Parathyroid adenoma (tissue), 2 donors: ENCODE data around the gene CHIC1.

Experiments
- H2AFZ ChIP-seq: fragments of 300-600 bp; sonication (generic); one replicate; pipeline ENCODE4 v1.7.0; 2017; ENCODE audit warnings: antibody characterized with exemption, mild to moderate bottlenecking
- H3K27ac ChIP-seq: fragments of 300-600 bp; sonication (generic); one replicate; pipeline ENCODE4 v1.7.0; 2017
- H3K27me3 ChIP-seq: fragments of 300-600 bp; sonication (generic); one replicate; pipeline ENCODE4 v1.7.0; 2017; ENCODE audit warnings: low read length; ENCODE audit not compliant: control insufficient read depth, insufficient read depth
- H3K36me3 ChIP-seq: fragments of 300-600 bp; sonication (generic); one replicate; pipeline ENCODE4 v1.7.0; 2017; ENCODE audit warnings: low read length; ENCODE audit not compliant: control insufficient read depth, insufficient read depth
- H3K4me1 ChIP-seq: fragments of 300-600 bp; sonication (generic); one replicate; pipeline ENCODE4 v1.7.0; 2017; ENCODE audit warnings: control low read depth
- H3K4me2 ChIP-seq: fragments of 300-600 bp; sonication (generic); one replicate; pipeline ENCODE4 v1.7.0; 2017; ENCODE audit warnings: low read length
- H3K4me3 ChIP-seq: fragments of 300-600 bp; sonication (generic); one replicate; pipeline ENCODE4 v1.7.0; 2017; ENCODE audit warnings: low read depth, low read length
- H3K79me2 ChIP-seq: fragments of 300-600 bp; sonication (generic); one replicate; pipeline ENCODE4 v1.7.0; 2017; ENCODE audit warnings: control low read depth
- H3K9ac ChIP-seq: fragments of 300-600 bp; sonication (generic); one replicate; pipeline ENCODE4 v1.7.0; 2017; ENCODE audit warnings: mild to moderate bottlenecking
- H3K9me3 ChIP-seq: fragments of 300-600 bp; sonication (generic); one replicate; pipeline ENCODE4 v1.7.0; 2017; ENCODE audit warnings: low read length; ENCODE audit not compliant: control insufficient read depth
- CTCF ChIP-seq: fragments of 300-600 bp; sonication (generic); IDR thresholded peaks from one replicate; pipeline ENCODE4 v1.7.0; 2017; ENCODE audit warnings: antibody characterized with exemption, mild to moderate bottlenecking
- donor health status: primary hyperparathyroidism.

The CHIC1 gene

GRCh38 chrX:73556159-73556558, 6.8 kb upstream of the CHIC1 start:
- Histone ChIP-seq H3K4me3 (no peak overlapping the region), H3K27me3 (no peaks in the 10 kb centered on the region), H3K4me2 (no peak overlapping the region), H3K27ac (no peak overlapping the region), H2AFZ (no peak overlapping the region), H3K9ac (no peak overlapping the region), H3K4me1 (no peaks in the 10 kb centered on the region), H3K79me2 (no peaks in the 10 kb centered on the region), H3K9me3 (no peaks in the 10 kb centered on the region), H3K36me3 (no peaks in the 10 kb centered on the region)
- TF ChIP-seq CTCF: no peak

GRCh38 chrX:73561801-73562200, 1.2 kb upstream of the CHIC1 start:
- Histone ChIP-seq H3K4me1 (no peaks in the 10 kb centered on the region), H3K36me3 (no peaks in the 10 kb centered on the region), H3K4me2 (no peak overlapping the region), H3K4me3 (no peak overlapping the region), H3K9ac (no peak overlapping the region), H3K79me2 (no peaks in the 10 kb centered on the region), H3K9me3 (no peaks in the 10 kb centered on the region), H3K27ac (no peak overlapping the region), H2AFZ (no peak overlapping the region), H3K27me3 (no peaks in the 10 kb centered on the region)
- TF ChIP-seq CTCF: no peak

- H3K27ac ChIP-seq: peak overlapping the region; percentile 92
Observed at GRCh38 chrX:73562458-73562857, 539 bp upstream of the CHIC1 start.

GRCh38 chrX:73563738-73564068, 706 bp downstream of the CHIC1 start:
- no peaks in the 10 kb centered on the region for H3K27me3 ChIP-seq
- H3K4me1 ChIP-seq: no peaks in the 10 kb centered on the region
- no peaks in the 10 kb centered on the region for H3K79me2 ChIP-seq
- H3K4me2 ChIP-seq: peak overlapping the region; percentile 71
- H3K4me3 ChIP-seq: peak overlapping the region; percentile 77
- TF ChIP-seq CTCF: no peak
- H3K36me3 ChIP-seq: no peaks in the 10 kb centered on the region
- peak overlapping the region; percentile 91 for H2AFZ ChIP-seq
- H3K9ac ChIP-seq: peak overlapping the region; percentile 53
- no peaks in the 10 kb centered on the region for H3K9me3 ChIP-seq
- H3K27ac ChIP-seq: peak overlapping the region; percentile 92

More at GRCh38 chrX:73562458-73562857, 539 bp upstream of the CHIC1 start:
- Histone ChIP-seq H3K79me2 (no peaks in the 10 kb centered on the region), H3K4me1 (no peaks in the 10 kb centered on the region), H3K4me2 (peak overlapping the region; percentile 76), H3K36me3 (no peaks in the 10 kb centered on the region), H3K9ac (no peak overlapping the region), H3K27me3 (no peaks in the 10 kb centered on the region), H3K9me3 (no peaks in the 10 kb centered on the region), H3K4me3 (peak overlapping the region; percentile 64), H2AFZ (peak overlapping the region; percentile 82)
- TF ChIP-seq CTCF: no peak

GRCh38 chrX:73577361-73577760, 14.4 kb downstream of the CHIC1 start:
- no peaks in the 10 kb centered on the region for H3K9me3 ChIP-seq
- no peak overlapping the region for H2AFZ ChIP-seq
- H3K27ac ChIP-seq: no peak overlapping the region
- H3K4me2 ChIP-seq: no peak overlapping the region
- H3K36me3 ChIP-seq: no peaks in the 10 kb centered on the region
- no peak overlapping the region for H3K4me3 ChIP-seq
- H3K9ac ChIP-seq: no peak overlapping the region
- no peaks in the 10 kb centered on the region for H3K4me1 ChIP-seq
- H3K79me2 ChIP-seq: no peaks in the 10 kb centered on the region
- no peak for TF ChIP-seq CTCF
- no peaks in the 10 kb centered on the region for H3K27me3 ChIP-seq
